H9 (cell line): ENCODE results near the gene CLEC16A. TPM values are rescaled to one million over a fixed set of nuclear protein-coding genes. Genes with fewer than 3 reads are reported as not detected.

Experiments used
- DNase-seq: peaks from one replicate; pipeline ENCODE4 v3.0.0-alpha.2; 2017
- H2AFZ ChIP-seq: one replicate; pipeline ENCODE4 v1.6.1; 2013; ENCODE audit warnings: mild to moderate bottlenecking, low read length, control low read depth, moderate library complexity
- H2AK5ac ChIP-seq: 2 replicates; pipeline ENCODE4 v1.6.1; 2013; ENCODE audit warnings: low read length, control low read depth, mixed read lengths; ENCODE audit not compliant: insufficient read length
- H2BK120ac ChIP-seq: one replicate; pipeline ENCODE4 v1.6.1; 2013; ENCODE audit warnings: low read depth, mild to moderate bottlenecking, low read length, control low read depth, inconsistent platforms; ENCODE audit not compliant: poor library complexity, severe bottlenecking
- H2BK12ac ChIP-seq: 2 replicates; pipeline ENCODE4 v1.6.1; 2013; ENCODE audit warnings: low read length, control low read depth, mixed read lengths, low read depth; ENCODE audit not compliant: insufficient read length
- H2BK15ac ChIP-seq: 2 replicates; pipeline ENCODE4 v1.6.1; 2013; ENCODE audit warnings: low read depth, low read length, control low read depth
- H2BK20ac ChIP-seq: one replicate; pipeline ENCODE4 v1.6.1; 2013; ENCODE audit warnings: low read depth, mild to moderate bottlenecking, low read length, control low read depth, inconsistent platforms; ENCODE audit not compliant: poor library complexity, severe bottlenecking
- H2BK5ac ChIP-seq: 2 replicates; pipeline ENCODE4 v1.6.1; 2013; ENCODE audit warnings: low read length, control low read depth, mixed read lengths; ENCODE audit not compliant: insufficient read length
- H3K14ac ChIP-seq: 2 replicates; pipeline ENCODE4 v1.6.1; 2013; ENCODE audit warnings: low read length, control low read depth; ENCODE audit not compliant: insufficient read depth
- H3K18ac ChIP-seq: 2 replicates; pipeline ENCODE4 v1.6.1; 2013; ENCODE audit warnings: low read depth, mild to moderate bottlenecking, mixed read lengths, low read length, control low read depth; ENCODE audit not compliant: insufficient read length
- H3K23ac ChIP-seq: 2 replicates; pipeline ENCODE4 v1.6.1; 2013; ENCODE audit warnings: low read length, control low read depth, mixed read lengths, low read depth; ENCODE audit not compliant: insufficient read length
- H3K23me2 ChIP-seq: 2 replicates; pipeline ENCODE4 v1.6.1; 2013; ENCODE audit warnings: low read depth, mild to moderate bottlenecking, mixed read lengths, low read length, control low read depth; ENCODE audit not compliant: insufficient read length, poor library complexity, severe bottlenecking
- H3K27ac ChIP-seq: 2 replicates; pipeline ENCODE4 v1.5.1; 2013; ENCODE audit warnings: low read length, control low read depth, mixed read lengths, low read depth; ENCODE audit not compliant: insufficient read length
- H3K27me3 ChIP-seq: 2 replicates; pipeline ENCODE4 v1.6.1; 2013; ENCODE audit warnings: low read length, control low read depth, inconsistent platforms; ENCODE audit not compliant: insufficient read depth
- H3K4ac ChIP-seq: 2 replicates; pipeline ENCODE4 v1.6.1; 2013; ENCODE audit warnings: low read depth, mild to moderate bottlenecking, control low read depth, inconsistent platforms, low read length, moderate library complexity
- H3K4me1 ChIP-seq: 2 replicates; pipeline ENCODE4 v1.6.1; 2013; ENCODE audit warnings: low read length, control low read depth, inconsistent platforms; ENCODE audit not compliant: insufficient read depth
- H3K4me2 ChIP-seq: 2 replicates; pipeline ENCODE4 v1.6.1; 2013; ENCODE audit warnings: low read length, control low read depth, mixed read lengths; ENCODE audit not compliant: insufficient read length, insufficient read depth
- H3K56ac ChIP-seq: 2 replicates; pipeline ENCODE4 v1.6.1; 2013; ENCODE audit warnings: low read depth, mild to moderate bottlenecking, mixed read lengths, low read length, control low read depth; ENCODE audit not compliant: insufficient read length
- H3K79me1 ChIP-seq: 2 replicates; pipeline ENCODE4 v1.6.1; 2013; ENCODE audit warnings: low read depth, mild to moderate bottlenecking, moderate library complexity, low read length, control low read depth, inconsistent platforms; ENCODE audit not compliant: insufficient read depth, poor library complexity, severe bottlenecking
- H3K79me2 ChIP-seq: 2 replicates; pipeline ENCODE4 v1.6.1; 2013; ENCODE audit warnings: low read length, control low read depth, inconsistent platforms; ENCODE audit not compliant: insufficient read depth
- H3K9ac ChIP-seq: 2 replicates; pipeline ENCODE4 v1.6.1; 2013; ENCODE audit warnings: low read length, control low read depth, mixed read lengths; ENCODE audit not compliant: insufficient read length; ENCODE audit errors: extremely low read depth
- H3K9me3 ChIP-seq: one replicate; pipeline ENCODE4 v1.6.1; 2013; ENCODE audit warnings: low read depth, low read length, inconsistent platforms; ENCODE audit not compliant: control insufficient read depth
- H3T11ph ChIP-seq: one replicate; pipeline ENCODE4 v1.6.1; 2013; ENCODE audit warnings: mild to moderate bottlenecking, low read length, control low read depth, inconsistent platforms
- H4K20me1 ChIP-seq: one replicate; pipeline ENCODE4 v1.6.1; 2013; ENCODE audit not compliant: control insufficient read depth, insufficient read length, insufficient read depth
- H4K5ac ChIP-seq: 2 replicates; pipeline ENCODE4 v1.6.1; 2013; ENCODE audit warnings: low read depth, mild to moderate bottlenecking, mixed read lengths, low read length, control low read depth; ENCODE audit not compliant: insufficient read length
- H4K8ac ChIP-seq: replicated peaks from 2 replicates; pipeline ENCODE4 v1.6.1; 2013; ENCODE audit warnings: low read length, control low read depth, mixed read lengths, low read depth; ENCODE audit not compliant: insufficient read length
- H4K91ac ChIP-seq: 2 replicates; pipeline ENCODE4 v1.6.1; 2013; ENCODE audit warnings: low read depth, mild to moderate bottlenecking, moderate library complexity, mixed read lengths, low read length, control low read depth; ENCODE audit not compliant: insufficient read length
- H3K27ac Mint-ChIP-seq, 3 experiments: 2 replicates in 2 of 3; 3 replicates in 1 of 3; pipeline ENCODE4 v1.8.0; 2020 to 2021; ENCODE audit warnings: mixed read lengths in 3 of 3, mild to moderate bottlenecking in 1 of 3, moderate library complexity in 1 of 3
- H3K27me3 Mint-ChIP-seq: 2 replicates; pipeline ENCODE4 v1.8.0; 2021; ENCODE audit warnings: low read depth, mild to moderate bottlenecking, moderate library complexity, mixed read lengths
- H3K36me3 Mint-ChIP-seq, 3 experiments: 2 replicates in 2 of 3; 3 replicates in 1 of 3; pipeline ENCODE4 v1.8.0; 2020 to 2021; ENCODE audit warnings: low read depth in 3 of 3, mixed read lengths in 3 of 3; ENCODE audit not compliant: insufficient read depth in 1 of 3
- H3K4me1 Mint-ChIP-seq, 2 experiments: 2 replicates each; pipeline ENCODE4 v1.8.0; 2020; ENCODE audit warnings: mixed read lengths in 2 of 2
- H3K4me3 Mint-ChIP-seq, 2 experiments: 2 replicates in 1 of 2; 3 replicates in 1 of 2; pipeline ENCODE4 v1.8.0; 2020 to 2021; ENCODE audit warnings: mild to moderate bottlenecking in 2 of 2, mixed read lengths in 2 of 2, moderate library complexity in 1 of 2
- H3K9me3 Mint-ChIP-seq, 2 experiments: 2 replicates in 1 of 2; 3 replicates in 1 of 2; pipeline ENCODE4 v1.8.0; 2020; ENCODE audit warnings: mild to moderate bottlenecking in 2 of 2, mixed read lengths in 2 of 2, moderate library complexity in 1 of 2
- CTCF ChIP-seq: fragments of 200-600 bp; sonication (generic); conservative IDR thresholded peaks from 3 replicates; pipeline ENCODE4 v1.8.0; 2021; ENCODE audit warnings: antibody characterized with exemption, mild to moderate bottlenecking
- WGBS: extraction: QIAGEN DNeasy Blood & Tissue Kit; methylation state at CpG from one replicate; pipeline ENCODE4 v1.1.7; 2013; ENCODE audit warnings: missing lambda C conversion rate, low lambda C conversion rate, mixed read lengths; ENCODE audit not compliant: insufficient read length; ENCODE audit errors: extremely low coverage; 5-methylcytosine and 5-hydroxymethylcytosine counted together
- total RNA-seq: library from RNA; stranded (reverse); gene quantifications from 2 replicates; pipeline ENCODE4 v1.2.1, GENCODE V29; 2021

CLEC16A gene
- total RNA-seq, 1 experiment from 2014 or later: 15.2 TPM

DNA sequence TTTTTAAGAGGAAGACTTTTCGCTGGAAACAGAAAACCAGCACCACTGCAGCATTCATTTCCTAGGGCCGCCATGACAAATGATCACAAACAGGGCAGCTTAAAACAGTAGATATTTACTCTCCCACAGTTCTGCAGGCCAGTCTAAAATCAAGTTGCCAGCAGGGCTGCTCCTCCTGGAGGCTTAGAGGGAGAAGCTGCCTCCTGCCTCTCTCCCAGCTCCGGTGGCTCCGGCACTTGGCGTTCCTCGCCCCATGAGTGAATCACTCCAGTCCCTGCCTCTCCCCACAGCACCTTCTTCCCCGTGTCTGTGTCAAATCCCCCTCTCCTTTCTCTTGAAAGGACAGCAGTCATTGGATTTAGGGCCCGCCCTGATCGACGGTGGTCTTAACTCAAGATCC lies 239.6 kb downstream of the CLEC16A start:
- no peaks in the 10 kb centered on the region for H3K79me1 ChIP-seq
- 0 out of 7 replicates have a peak overlapping the region, but pooled peaks of 1 of the 3 experiments have one; percentile 29 for H3K27ac Mint-ChIP-seq

More for the DNA sequence above, 239.6 kb downstream of the CLEC16A start:
- no peak for DNase-seq
- Histone ChIP-seq H3K79me2 (no peaks in the 10 kb centered on the region), H3K4me2 (no peak overlapping the region), H4K5ac (no peak overlapping the region), H3K23me2 (no peaks in the 10 kb centered on the region), H3K4ac (no peak overlapping the region), H3K23ac (no peak overlapping the region), H2BK12ac (no peak overlapping the region), H2BK20ac (no peak overlapping the region), H3K27me3 (no peaks in the 10 kb centered on the region), H2BK120ac (no peak overlapping the region), H2BK5ac (no peak overlapping the region), H2AFZ (no peak overlapping the region), H3K56ac (no peak overlapping the region), H4K20me1 (no peaks in the 10 kb centered on the region), H3K9ac (no peak overlapping the region), H4K91ac (no peak overlapping the region), H3K4me1 (peaks cover 8% of the 10 kb centered on the region), H3K18ac (no peak overlapping the region), H2BK15ac (no peak overlapping the region), H3K14ac (no peak overlapping the region), H4K8ac (no peak overlapping the region), H3K9me3 (no peaks in the 10 kb centered on the region), H3K27ac (no peak overlapping the region), H3T11ph (no peak overlapping the region), H2AK5ac (no peak overlapping the region)
- H3K4me3 Mint-ChIP-seq: no peak overlapping the region
- WGBS: no CpG with 5 or more reads among the region's 10 CpGs
- peaks cover 15 to 24% of the 10 kb centered on the region in 2 experiments for H3K4me1 Mint-ChIP-seq
- H3K27me3 Mint-ChIP-seq: no peaks in the 10 kb centered on the region; the same call in 1 of the 2 replicates
- no peaks in the 10 kb centered on the region for H3K36me3 Mint-ChIP-seq
- H3K9me3 Mint-ChIP-seq: no peaks in the 10 kb centered on the region
- no peak for TF ChIP-seq CTCF
